WTC11 (cell line): ENCODE results near the gene RAMACL. TPM values are rescaled to one million over a fixed set of nuclear protein-coding genes. Genes with fewer than 3 reads are reported as not detected.

Experiments
- ATAC-seq: fragments of 200-7000 bp; cut with Tn5 transposase; 2 replicates; pipeline ENCODE4 v1.10.0; 2021; ENCODE audit warnings: mild to moderate bottlenecking, moderate library complexity
- CTCF ChIA-PET: fragments of 300-600 bp; sonication (Branson Sonifier 250); formaldehyde crosslinking; loops from one replicate; lab custom pipeline; 2021; ENCODE audit warnings: antibody characterized with exemption; lab: Charles Lee
- POLR2A ChIA-PET: fragments of 350-600 bp; sonication (Branson Sonifier 250); formaldehyde crosslinking; loops from one replicate; lab custom pipeline; 2021; ENCODE audit warnings: antibody characterized with exemption; lab: Charles Lee
- DNase-seq: peaks from one replicate; pipeline ENCODE4 v3.0.0; 2021; ENCODE audit warnings: low spot score
- H3K27ac Mint-ChIP-seq: 2 replicates; pipeline ENCODE4 v1.8.0; 2021; ENCODE audit warnings: mixed read lengths
- H3K27me3 Mint-ChIP-seq: 2 replicates; pipeline ENCODE4 v1.8.0; 2021; ENCODE audit warnings: low read depth, mild to moderate bottlenecking, moderate library complexity, mixed read lengths
- H3K36me3 Mint-ChIP-seq: 2 replicates; pipeline ENCODE4 v1.8.0; 2021; ENCODE audit warnings: mixed read lengths
- H3K4me1 Mint-ChIP-seq: 2 replicates; pipeline ENCODE4 v1.8.0; 2022; ENCODE audit warnings: mixed read lengths
- H3K4me3 Mint-ChIP-seq: 2 replicates; pipeline ENCODE4 v1.8.0; 2021; ENCODE audit warnings: mild to moderate bottlenecking, moderate library complexity, mixed read lengths
- H3K9me3 Mint-ChIP-seq: 2 replicates; pipeline ENCODE4 v1.8.0; 2021; ENCODE audit warnings: mixed read lengths
- GABPB1 ChIP-seq: sonication (generic); formaldehyde crosslinking; IDR thresholded peaks from 2 replicates; pipeline ENCODE4 v1.8.1; 2023; ENCODE audit warnings: mild to moderate bottlenecking, missing genetic modification reagents
- GRHL2 ChIP-seq: fragments of 250-450 bp; sonication (Bioruptor Pico); IDR thresholded peaks from 2 replicates; pipeline ENCODE4 v1.8.0; 2022; ENCODE audit warnings: mild to moderate bottlenecking, moderate library complexity; ENCODE audit not compliant: insufficient replicate concordance, severe bottlenecking
- GTF2I ChIP-seq: fragments of 250-450 bp; sonication (Bioruptor Pico); conservative IDR thresholded peaks from 2 replicates; pipeline ENCODE4 v1.4.0; 2021; ENCODE audit warnings: mild to moderate bottlenecking
- KAT7 ChIP-seq: sonication (generic); formaldehyde crosslinking; IDR thresholded peaks from 2 replicates; pipeline ENCODE4 v1.8.1; 2023; ENCODE audit warnings: missing genetic modification reagents, mild to moderate bottlenecking, borderline replicate concordance
- MYBL2 ChIP-seq: sonication (generic); formaldehyde crosslinking; IDR thresholded peaks from 2 replicates; pipeline ENCODE4 v1.8.1; 2023; ENCODE audit warnings: mild to moderate bottlenecking, moderate library complexity, missing genetic modification reagents
- NR1H2 ChIP-seq: sonication (generic); formaldehyde crosslinking; IDR thresholded peaks from 2 replicates; pipeline ENCODE4 v1.9.0; 2021; ENCODE audit warnings: mild to moderate bottlenecking, moderate library complexity, missing genetic modification reagents
- NR3C1 ChIP-seq: sonication (generic); formaldehyde crosslinking; conservative IDR thresholded peaks from 2 replicates; pipeline ENCODE4 v1.8.1; 2023; ENCODE audit warnings: low read depth, mild to moderate bottlenecking, missing genetic modification reagents
- SMAD4 ChIP-seq: sonication (generic); formaldehyde crosslinking; IDR thresholded peaks from 2 replicates; pipeline ENCODE4 v1.8.0; 2022; ENCODE audit warnings: mild to moderate bottlenecking, missing genetic modification reagents
- TEAD4 ChIP-seq: sonication (generic); formaldehyde crosslinking; IDR thresholded peaks from 2 replicates; pipeline ENCODE4 v1.8.0; 2022; ENCODE audit warnings: mild to moderate bottlenecking, missing genetic modification reagents
- ZNF263 ChIP-seq: sonication (generic); formaldehyde crosslinking; IDR thresholded peaks from 2 replicates; pipeline ENCODE4 v1.8.1; 2022; ENCODE audit warnings: low read depth, mild to moderate bottlenecking, moderate library complexity, missing genetic modification reagents
- ZNF416 ChIP-seq: fragments of 250-450 bp; sonication (Bioruptor Pico); IDR thresholded peaks from 2 replicates; pipeline ENCODE4 v1.9.0; 2021; ENCODE audit warnings: mild to moderate bottlenecking, inconsistent platforms
- total RNA-seq: library from RNA; stranded (reverse); gene quantifications from 3 replicates; pipeline ENCODE4 v1.2.3, GENCODE V29; 2021
- TF ChIP-seq, protein P1 (sequence below): fragments of 250-450 bp; sonication (Bioruptor Pico); conservative IDR thresholded peaks from 2 replicates; pipeline ENCODE4 v1.9.0; 2021; ENCODE audit warnings: mild to moderate bottlenecking
- TF ChIP-seq, protein P2 (sequence below): sonication (generic); formaldehyde crosslinking; IDR thresholded peaks from 2 replicates; pipeline ENCODE4 v1.8.0; 2023; ENCODE audit warnings: mild to moderate bottlenecking, missing genetic modification reagents
- TF ChIP-seq, protein P3 (sequence below): sonication (generic); formaldehyde crosslinking; IDR thresholded peaks from 2 replicates; pipeline ENCODE4 v1.8.0; 2022; ENCODE audit warnings: mild to moderate bottlenecking, missing genetic modification reagents
- TF ChIP-seq, protein P4 (sequence below): sonication (generic); formaldehyde crosslinking; IDR thresholded peaks from 2 replicates; pipeline ENCODE4 v1.8.0; 2022; ENCODE audit warnings: mild to moderate bottlenecking, missing genetic modification reagents
- TF ChIP-seq, protein P5 (sequence below): sonication (generic); formaldehyde crosslinking; IDR thresholded peaks from 2 replicates; pipeline ENCODE4 v1.8.0; 2023; ENCODE audit warnings: missing genetic modification reagents, mild to moderate bottlenecking, borderline replicate concordance
- TF ChIP-seq, protein P6 (sequence below): fragments of 250-450 bp; sonication (Bioruptor Pico); IDR thresholded peaks from 2 replicates; pipeline ENCODE4 v1.9.0; 2021; ENCODE audit warnings: mild to moderate bottlenecking

RAMACL gene
- total RNA-seq, 1 experiment from 2014 or later = 0.79 TPM

DNA sequence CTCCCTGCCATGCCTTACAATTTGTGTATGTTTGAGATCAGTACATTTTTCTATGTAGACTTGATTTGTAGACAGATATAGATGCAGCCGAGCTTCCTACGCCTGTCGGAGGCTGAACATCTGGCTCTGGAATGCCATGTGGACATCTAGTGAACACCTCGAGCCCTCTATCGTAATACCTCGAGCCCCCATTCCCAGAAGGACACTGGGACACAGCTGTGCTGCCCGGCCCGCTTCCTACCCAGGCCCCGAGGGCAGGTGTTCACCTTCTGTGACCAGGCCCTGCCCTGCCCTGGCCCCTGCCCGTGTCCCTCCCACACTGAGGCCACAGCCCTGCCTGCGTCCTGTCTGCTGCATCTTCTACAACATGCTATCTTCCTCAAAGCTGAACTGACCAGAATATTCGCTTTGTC lies 27.7 kb upstream of the RAMACL start:
- POLR2A ChIA-PET = no interaction called here
- ATAC-seq (no peak), DNase-seq (no peak)
- H3K36me3 Mint-ChIP-seq = peaks cover 13% of the 10 kb centered on the region
- CTCF ChIA-PET = no interaction called here
- no peak overlapping the region for H3K4me3 Mint-ChIP-seq
- no peaks in the 10 kb centered on the region for H3K9me3 Mint-ChIP-seq
- peaks cover 64% of the 10 kb centered on the region for H3K4me1 Mint-ChIP-seq
- TF ChIP-seq, protein P1, sequence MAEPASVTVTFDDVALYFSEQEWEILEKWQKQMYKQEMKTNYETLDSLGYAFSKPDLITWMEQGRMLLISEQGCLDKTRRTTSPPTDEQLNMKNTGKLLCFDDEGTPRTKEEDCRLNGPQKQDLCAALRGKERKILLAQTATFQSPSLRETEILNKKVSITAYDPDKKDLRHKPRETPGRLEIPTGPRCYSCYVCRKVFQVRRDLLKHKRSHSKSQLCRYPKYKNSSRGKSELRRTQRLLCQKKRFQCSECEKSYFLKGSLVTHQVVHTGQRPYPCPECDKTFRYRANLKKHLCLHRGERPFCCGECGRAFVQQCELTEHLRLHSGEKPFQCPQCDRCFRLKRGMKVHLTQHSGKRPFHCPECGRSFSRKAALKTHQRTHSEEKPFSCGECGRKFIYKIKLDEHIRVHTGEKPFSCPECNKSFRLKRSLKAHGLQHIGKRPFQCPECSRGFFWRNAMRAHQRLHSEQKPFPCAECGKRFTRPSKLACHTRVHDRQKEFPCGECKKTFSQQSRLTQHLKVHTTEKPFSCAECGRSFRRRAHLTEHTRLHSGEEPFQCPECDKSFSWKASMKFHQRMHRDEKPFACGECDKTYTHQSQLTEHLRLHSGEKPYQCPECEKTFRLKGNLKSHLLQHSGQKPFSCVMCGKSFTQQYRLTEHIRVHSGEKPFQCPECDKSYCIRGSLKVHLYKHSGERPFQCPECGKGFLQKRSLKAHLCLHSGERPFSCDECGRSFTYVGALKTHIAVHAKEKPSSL = no peak
- TF ChIP-seq NR3C1 (CRISPR knock-in tag) (no peak), GTF2I (CRISPR knock-in tag) (no peak), ZNF263 (no peak), GRHL2 (CRISPR knock-in tag) (no peak), SMAD4 (CRISPR knock-in tag) (no peak), GABPB1 (CRISPR knock-in tag) (no peak), NR1H2 (no peak), KAT7 (no peak), TEAD4 (CRISPR knock-in tag) (no peak), ZNF416 (CRISPR knock-in tag) (no peak)
- TF ChIP-seq, protein P2, sequence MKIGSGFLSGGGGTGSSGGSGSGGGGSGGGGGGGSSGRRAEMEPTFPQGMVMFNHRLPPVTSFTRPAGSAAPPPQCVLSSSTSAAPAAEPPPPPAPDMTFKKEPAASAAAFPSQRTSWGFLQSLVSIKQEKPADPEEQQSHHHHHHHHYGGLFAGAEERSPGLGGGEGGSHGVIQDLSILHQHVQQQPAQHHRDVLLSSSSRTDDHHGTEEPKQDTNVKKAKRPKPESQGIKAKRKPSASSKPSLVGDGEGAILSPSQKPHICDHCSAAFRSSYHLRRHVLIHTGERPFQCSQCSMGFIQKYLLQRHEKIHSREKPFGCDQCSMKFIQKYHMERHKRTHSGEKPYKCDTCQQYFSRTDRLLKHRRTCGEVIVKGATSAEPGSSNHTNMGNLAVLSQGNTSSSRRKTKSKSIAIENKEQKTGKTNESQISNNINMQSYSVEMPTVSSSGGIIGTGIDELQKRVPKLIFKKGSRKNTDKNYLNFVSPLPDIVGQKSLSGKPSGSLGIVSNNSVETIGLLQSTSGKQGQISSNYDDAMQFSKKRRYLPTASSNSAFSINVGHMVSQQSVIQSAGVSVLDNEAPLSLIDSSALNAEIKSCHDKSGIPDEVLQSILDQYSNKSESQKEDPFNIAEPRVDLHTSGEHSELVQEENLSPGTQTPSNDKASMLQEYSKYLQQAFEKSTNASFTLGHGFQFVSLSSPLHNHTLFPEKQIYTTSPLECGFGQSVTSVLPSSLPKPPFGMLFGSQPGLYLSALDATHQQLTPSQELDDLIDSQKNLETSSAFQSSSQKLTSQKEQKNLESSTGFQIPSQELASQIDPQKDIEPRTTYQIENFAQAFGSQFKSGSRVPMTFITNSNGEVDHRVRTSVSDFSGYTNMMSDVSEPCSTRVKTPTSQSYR = no peak
- TF ChIP-seq, protein P3, sequence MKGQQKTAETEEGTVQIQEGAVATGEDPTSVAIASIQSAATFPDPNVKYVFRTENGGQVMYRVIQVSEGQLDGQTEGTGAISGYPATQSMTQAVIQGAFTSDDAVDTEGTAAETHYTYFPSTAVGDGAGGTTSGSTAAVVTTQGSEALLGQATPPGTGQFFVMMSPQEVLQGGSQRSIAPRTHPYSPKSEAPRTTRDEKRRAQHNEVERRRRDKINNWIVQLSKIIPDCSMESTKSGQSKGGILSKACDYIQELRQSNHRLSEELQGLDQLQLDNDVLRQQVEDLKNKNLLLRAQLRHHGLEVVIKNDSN (CRISPR knock-in tag) = no peak
- TF ChIP-seq, protein P4, sequence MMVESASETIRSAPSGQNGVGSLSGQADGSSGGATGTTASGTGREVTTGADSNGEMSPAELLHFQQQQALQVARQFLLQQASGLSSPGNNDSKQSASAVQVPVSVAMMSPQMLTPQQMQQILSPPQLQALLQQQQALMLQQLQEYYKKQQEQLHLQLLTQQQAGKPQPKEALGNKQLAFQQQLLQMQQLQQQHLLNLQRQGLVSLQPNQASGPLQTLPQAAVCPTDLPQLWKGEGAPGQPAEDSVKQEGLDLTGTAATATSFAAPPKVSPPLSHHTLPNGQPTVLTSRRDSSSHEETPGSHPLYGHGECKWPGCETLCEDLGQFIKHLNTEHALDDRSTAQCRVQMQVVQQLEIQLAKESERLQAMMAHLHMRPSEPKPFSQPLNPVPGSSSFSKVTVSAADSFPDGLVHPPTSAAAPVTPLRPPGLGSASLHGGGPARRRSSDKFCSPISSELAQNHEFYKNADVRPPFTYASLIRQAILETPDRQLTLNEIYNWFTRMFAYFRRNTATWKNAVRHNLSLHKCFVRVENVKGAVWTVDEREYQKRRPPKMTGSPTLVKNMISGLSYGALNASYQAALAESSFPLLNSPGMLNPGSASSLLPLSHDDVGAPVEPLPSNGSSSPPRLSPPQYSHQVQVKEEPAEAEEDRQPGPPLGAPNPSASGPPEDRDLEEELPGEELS (CRISPR knock-in tag) = no peak
- H3K27ac Mint-ChIP-seq = peak overlapping the region; percentile 24
- no peaks in the 10 kb centered on the region for H3K27me3 Mint-ChIP-seq

DNA sequence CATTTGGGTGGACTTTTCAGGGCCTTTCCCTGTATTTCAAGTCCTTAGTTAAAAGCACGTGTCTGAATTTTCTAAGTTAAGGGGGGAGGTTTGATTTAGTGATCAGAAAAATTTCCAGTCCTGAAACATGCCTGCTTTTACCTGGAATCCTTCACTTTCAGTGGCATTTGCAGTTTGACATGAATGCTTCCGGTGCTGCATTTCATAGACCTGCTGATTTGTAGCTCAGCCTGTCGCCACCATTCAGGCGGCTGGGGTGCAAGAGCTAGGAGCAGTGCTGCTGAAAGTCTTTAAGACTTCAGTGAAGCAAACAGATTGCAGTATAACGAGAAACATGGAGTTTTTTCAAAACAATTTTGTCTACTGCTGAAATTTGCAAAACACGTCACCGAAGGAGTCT lies 26.5 kb upstream of the RAMACL start:
- CTCF ChIA-PET = interaction anchor here (0.6 to 1.1 kb wide), 4 partner anchors 13 to 377 kb away, joined by 3 to 5 read pairs (median 4); partner anchors contain the start of gene RPS6KA2
- peak overlapping the region; percentile 80 for H3K27ac Mint-ChIP-seq
- TF ChIP-seq, protein P5, sequence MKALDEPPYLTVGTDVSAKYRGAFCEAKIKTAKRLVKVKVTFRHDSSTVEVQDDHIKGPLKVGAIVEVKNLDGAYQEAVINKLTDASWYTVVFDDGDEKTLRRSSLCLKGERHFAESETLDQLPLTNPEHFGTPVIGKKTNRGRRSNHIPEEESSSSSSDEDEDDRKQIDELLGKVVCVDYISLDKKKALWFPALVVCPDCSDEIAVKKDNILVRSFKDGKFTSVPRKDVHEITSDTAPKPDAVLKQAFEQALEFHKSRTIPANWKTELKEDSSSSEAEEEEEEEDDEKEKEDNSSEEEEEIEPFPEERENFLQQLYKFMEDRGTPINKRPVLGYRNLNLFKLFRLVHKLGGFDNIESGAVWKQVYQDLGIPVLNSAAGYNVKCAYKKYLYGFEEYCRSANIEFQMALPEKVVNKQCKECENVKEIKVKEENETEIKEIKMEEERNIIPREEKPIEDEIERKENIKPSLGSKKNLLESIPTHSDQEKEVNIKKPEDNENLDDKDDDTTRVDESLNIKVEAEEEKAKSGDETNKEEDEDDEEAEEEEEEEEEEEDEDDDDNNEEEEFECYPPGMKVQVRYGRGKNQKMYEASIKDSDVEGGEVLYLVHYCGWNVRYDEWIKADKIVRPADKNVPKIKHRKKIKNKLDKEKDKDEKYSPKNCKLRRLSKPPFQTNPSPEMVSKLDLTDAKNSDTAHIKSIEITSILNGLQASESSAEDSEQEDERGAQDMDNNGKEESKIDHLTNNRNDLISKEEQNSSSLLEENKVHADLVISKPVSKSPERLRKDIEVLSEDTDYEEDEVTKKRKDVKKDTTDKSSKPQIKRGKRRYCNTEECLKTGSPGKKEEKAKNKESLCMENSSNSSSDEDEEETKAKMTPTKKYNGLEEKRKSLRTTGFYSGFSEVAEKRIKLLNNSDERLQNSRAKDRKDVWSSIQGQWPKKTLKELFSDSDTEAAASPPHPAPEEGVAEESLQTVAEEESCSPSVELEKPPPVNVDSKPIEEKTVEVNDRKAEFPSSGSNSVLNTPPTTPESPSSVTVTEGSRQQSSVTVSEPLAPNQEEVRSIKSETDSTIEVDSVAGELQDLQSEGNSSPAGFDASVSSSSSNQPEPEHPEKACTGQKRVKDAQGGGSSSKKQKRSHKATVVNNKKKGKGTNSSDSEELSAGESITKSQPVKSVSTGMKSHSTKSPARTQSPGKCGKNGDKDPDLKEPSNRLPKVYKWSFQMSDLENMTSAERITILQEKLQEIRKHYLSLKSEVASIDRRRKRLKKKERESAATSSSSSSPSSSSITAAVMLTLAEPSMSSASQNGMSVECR (CRISPR knock-in tag) = no peak
- TF ChIP-seq, protein P1 = no peak
- TF ChIP-seq, protein P6, sequence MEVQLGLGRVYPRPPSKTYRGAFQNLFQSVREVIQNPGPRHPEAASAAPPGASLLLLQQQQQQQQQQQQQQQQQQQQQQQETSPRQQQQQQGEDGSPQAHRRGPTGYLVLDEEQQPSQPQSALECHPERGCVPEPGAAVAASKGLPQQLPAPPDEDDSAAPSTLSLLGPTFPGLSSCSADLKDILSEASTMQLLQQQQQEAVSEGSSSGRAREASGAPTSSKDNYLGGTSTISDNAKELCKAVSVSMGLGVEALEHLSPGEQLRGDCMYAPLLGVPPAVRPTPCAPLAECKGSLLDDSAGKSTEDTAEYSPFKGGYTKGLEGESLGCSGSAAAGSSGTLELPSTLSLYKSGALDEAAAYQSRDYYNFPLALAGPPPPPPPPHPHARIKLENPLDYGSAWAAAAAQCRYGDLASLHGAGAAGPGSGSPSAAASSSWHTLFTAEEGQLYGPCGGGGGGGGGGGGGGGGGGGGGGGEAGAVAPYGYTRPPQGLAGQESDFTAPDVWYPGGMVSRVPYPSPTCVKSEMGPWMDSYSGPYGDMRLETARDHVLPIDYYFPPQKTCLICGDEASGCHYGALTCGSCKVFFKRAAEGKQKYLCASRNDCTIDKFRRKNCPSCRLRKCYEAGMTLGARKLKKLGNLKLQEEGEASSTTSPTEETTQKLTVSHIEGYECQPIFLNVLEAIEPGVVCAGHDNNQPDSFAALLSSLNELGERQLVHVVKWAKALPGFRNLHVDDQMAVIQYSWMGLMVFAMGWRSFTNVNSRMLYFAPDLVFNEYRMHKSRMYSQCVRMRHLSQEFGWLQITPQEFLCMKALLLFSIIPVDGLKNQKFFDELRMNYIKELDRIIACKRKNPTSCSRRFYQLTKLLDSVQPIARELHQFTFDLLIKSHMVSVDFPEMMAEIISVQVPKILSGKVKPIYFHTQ = no peak
- no peak for TF ChIP-seq GABPB1 (CRISPR knock-in tag)
- no peak for TF ChIP-seq MYBL2 (CRISPR knock-in tag)
- TF ChIP-seq SMAD4 (CRISPR knock-in tag) = no peak

More for the DNA sequence above, 26.5 kb upstream of the RAMACL start:
- Mint-ChIP-seq H3K4me1 (peaks cover 66% of the 10 kb centered on the region), H3K27me3 (no peaks in the 10 kb centered on the region), H3K36me3 (peaks cover 3% of the 10 kb centered on the region; the same call in 1 of the 2 replicates), H3K9me3 (no peaks in the 10 kb centered on the region), H3K4me3 (no peak overlapping the region)
- no peak for DNase-seq
- POLR2A ChIA-PET = interaction anchor here (1.1 kb wide), 1 partner anchor 14 kb away, joined by 3 read pairs; the partner anchor contains the start of gene RPS6KA2
- ATAC-seq = no peak
